PFSK-1 (cell line): ENCODE measurements around the gene OR6Y1.

Source experiments
- POLR2AphosphoS5 ChIP-seq: IDR thresholded peaks from 2 replicates; pipeline ENCODE4 v1.6.1; 2012; ENCODE audit warnings: low read depth, mild to moderate bottlenecking, control low read depth, low read length, moderate library complexity
- SIN3A ChIP-seq: IDR thresholded peaks from 2 replicates; pipeline ENCODE4 v1.6.1; 2012; ENCODE audit warnings: mild to moderate bottlenecking, low read length, moderate library complexity, borderline replicate concordance; ENCODE audit not compliant: insufficient read depth
- TAF1 ChIP-seq: IDR thresholded peaks from 2 replicates; pipeline ENCODE4 v1.6.1; 2012; ENCODE audit warnings: low read length, control low read depth, borderline replicate concordance; ENCODE audit not compliant: insufficient read depth
- TF ChIP-seq, protein P1 (sequence below), 2 experiments: IDR thresholded peaks; 2 replicates each; pipeline versions ENCODE4 v1.6.1 to v1.8.0; 2011 to 2012; ENCODE audit warnings: low read depth in 2 of 2, low read length in 2 of 2, control low read depth in 1 of 2, inconsistent platforms in 1 of 2, mild to moderate bottlenecking in 1 of 2, moderate library complexity in 1 of 2; ENCODE audit not compliant: insufficient read depth in 1 of 2

DNA sequence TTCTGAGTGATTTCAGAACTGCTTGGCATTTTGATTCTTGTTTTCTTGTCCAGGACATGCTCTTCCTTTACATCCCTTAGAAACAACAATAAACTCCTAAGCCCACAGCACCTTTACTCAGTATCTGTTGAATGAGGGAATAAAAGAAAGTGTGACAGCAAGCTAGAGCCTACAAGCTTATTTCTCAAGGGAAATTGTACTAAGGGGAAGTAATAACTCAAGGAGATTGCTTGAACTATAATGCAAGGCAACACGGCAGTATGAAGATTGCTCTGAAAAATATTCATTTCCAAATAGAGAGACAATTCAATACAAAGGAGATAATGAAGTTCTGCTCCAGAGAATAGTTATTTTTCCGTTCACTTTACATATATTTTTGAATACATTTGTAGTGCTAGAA lies 9.6 kb upstream of the OR6Y1 start:
- TF ChIP-seq SIN3A (no peak), POLR2AphosphoS5 (no peak), TAF1 (no peak)
- TF ChIP-seq, protein P1, sequence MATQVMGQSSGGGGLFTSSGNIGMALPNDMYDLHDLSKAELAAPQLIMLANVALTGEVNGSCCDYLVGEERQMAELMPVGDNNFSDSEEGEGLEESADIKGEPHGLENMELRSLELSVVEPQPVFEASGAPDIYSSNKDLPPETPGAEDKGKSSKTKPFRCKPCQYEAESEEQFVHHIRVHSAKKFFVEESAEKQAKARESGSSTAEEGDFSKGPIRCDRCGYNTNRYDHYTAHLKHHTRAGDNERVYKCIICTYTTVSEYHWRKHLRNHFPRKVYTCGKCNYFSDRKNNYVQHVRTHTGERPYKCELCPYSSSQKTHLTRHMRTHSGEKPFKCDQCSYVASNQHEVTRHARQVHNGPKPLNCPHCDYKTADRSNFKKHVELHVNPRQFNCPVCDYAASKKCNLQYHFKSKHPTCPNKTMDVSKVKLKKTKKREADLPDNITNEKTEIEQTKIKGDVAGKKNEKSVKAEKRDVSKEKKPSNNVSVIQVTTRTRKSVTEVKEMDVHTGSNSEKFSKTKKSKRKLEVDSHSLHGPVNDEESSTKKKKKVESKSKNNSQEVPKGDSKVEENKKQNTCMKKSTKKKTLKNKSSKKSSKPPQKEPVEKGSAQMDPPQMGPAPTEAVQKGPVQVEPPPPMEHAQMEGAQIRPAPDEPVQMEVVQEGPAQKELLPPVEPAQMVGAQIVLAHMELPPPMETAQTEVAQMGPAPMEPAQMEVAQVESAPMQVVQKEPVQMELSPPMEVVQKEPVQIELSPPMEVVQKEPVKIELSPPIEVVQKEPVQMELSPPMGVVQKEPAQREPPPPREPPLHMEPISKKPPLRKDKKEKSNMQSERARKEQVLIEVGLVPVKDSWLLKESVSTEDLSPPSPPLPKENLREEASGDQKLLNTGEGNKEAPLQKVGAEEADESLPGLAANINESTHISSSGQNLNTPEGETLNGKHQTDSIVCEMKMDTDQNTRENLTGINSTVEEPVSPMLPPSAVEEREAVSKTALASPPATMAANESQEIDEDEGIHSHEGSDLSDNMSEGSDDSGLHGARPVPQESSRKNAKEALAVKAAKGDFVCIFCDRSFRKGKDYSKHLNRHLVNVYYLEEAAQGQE (IDR thresholded peaks at IDR 0.05; ENCODE audit: insufficient read depth in 1 of 2, low read depth in 2 of 2, low read length in 2 of 2), result no peak
